NCI-H1417 (cell line): ENCODE results near the gene COL18A1.

Experiments used
- DNase-seq, 3 experiments: peaks; one replicate each; lab custom pipeline; 2025; lab: John Stamatoyannopoulos, UW

The COL18A1 gene

DNA sequence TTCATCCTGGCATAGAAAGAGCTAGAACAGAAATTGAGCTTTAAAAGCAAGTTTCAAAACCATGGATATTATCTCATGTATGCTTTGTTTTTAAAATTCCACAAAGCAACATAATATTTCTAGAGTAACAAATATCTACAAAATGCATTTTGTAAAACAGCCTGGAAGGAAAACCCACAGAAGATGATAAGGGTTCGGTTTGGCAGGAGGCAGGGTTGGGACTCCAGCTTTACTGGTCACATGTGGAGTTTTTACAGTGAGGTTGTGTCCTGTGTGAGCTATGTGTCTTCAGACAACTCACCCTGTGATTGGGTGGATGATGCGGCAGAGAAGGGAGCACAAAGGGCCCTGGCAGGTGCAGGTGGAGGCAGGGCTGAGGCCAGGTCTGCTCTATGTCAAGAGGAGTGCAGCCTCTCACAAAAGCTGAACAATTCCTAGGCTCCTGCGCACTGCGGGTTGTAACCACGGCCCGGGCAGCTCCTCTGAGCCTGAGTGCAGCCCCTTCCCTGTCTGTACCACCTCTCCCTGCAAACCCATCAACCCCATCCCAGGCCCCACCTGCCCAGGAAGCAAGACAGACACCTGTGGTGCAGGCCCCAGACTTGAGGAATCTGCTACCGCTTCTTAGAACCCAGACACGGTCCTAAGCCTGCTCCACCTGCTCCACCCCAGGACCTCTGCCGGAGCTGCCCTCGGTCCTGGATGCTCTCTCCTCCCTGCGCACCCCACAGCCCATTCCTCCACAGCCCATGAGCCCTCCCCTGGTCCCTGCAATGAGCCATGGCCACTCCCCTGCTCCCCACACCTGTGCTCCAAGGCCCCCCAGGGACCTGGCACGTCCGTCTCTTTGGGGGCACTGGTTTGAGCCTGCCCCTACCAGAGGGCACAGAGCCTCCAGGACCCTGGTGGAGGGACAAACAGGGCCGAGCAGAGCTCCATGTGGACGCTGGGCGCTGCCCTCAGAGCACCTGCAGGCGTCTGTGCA, 2.8 kb upstream of the COL18A1 start:
- DNase-seq, result no peak

DNA sequence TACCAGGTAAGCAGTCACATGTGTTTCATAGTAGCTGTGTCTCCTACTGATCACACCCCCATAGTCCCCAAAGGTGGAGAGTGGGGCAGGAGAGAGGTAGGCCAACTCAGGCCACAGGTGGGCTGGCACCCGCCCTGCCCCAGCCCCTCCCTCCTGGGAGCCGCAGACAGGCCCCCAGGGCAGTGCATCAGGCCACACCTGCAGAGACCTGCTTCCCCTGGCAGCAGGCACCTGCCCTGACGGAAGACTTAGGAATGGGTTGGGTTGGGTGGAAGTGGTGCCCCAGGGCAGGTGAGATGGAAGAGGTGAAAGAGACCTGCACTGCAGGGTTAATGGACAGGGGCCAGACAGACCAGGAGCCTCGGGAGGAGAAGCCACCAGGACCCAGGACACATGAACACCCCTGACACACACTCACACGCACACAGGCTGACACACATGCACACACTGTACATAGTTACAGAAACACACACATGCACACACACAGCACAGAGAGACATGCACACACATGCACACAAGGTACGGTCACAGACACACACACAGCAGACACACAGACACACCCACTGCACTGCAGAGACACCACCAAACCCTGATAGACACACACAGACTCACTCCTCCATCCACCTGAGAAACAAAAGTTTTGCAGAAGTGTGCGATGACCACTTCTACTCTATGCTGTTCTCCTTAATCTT, 1.7 kb upstream of the COL18A1 start:
- DNase-seq, result peak in 1 of 3 experiments; percentile 17

DNA sequence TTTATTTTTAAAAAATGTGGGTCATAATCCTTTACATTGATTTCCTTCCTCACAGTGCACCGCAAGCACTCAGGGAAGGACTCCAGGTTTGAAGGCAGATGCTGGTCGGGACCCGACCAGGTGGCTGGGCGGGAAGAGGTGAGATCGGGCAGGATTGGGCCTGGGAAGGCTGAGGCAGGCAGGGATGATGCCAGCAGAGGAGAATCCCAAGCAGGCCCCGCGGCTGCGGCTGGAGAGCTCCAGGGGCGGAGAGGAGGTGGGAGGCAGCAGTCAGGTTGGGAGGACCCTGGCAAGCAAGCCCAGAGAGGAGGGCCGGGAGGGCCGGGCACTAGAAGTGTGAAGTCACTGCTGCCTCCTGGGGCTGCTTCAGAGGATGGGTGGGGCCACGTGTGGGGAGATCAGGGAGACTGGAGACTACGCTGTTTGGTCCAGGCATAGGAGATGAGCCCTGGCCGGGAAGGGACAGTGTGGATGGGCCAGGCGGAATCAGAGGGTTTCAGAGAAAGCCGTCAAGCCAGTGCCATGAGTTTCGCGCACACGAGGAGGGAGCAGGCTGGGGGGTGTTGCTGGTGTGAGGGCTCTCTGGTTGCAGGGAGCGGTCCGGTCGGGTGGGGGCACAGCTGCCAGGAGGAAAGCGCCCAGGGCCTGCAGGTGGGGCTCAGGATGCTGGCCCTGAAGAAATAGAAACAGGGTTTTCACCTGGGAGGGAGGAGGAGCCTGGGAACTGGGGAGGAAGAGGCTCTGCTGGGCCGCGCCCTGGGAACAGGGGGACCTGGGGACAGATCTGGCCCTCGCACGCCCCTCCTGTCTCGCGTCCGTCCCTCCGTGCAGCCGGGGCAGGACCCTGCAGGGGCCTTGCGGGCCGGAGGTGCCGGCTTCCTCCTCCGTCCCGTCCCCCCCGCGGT, 888 bp upstream of the COL18A1 start:
- peak in 1 of 3 experiments; percentile 54 for DNase-seq

DNA sequence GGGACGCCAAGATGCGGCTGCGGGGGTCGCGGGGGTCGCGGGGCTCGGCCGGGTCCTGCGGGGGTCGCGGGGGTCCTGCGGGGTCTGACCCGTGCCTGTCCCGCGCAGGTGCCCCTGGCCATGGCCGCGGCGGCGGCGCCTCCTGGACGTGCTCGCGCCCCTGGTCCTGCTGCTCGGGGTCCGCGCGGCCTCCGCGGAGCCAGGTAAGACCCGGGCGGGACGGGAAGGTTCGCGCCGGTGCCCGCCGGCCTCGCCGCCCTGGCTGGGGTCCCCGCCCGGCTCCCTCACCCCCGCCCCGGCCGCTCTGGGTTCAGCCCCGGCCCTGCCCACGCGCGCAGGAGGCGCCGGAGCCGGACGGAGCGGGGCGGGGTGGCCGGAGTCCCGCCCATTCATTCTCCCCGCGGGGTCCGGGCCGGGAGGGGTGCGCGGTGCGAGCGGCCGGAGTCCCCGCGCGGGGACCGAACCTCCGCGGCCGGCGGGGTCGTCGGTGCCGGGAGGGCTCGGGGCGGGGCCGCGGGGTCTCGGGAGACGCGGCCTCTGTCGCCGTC, 380 bp downstream of the COL18A1 start:
- no peak for DNase-seq

DNA sequence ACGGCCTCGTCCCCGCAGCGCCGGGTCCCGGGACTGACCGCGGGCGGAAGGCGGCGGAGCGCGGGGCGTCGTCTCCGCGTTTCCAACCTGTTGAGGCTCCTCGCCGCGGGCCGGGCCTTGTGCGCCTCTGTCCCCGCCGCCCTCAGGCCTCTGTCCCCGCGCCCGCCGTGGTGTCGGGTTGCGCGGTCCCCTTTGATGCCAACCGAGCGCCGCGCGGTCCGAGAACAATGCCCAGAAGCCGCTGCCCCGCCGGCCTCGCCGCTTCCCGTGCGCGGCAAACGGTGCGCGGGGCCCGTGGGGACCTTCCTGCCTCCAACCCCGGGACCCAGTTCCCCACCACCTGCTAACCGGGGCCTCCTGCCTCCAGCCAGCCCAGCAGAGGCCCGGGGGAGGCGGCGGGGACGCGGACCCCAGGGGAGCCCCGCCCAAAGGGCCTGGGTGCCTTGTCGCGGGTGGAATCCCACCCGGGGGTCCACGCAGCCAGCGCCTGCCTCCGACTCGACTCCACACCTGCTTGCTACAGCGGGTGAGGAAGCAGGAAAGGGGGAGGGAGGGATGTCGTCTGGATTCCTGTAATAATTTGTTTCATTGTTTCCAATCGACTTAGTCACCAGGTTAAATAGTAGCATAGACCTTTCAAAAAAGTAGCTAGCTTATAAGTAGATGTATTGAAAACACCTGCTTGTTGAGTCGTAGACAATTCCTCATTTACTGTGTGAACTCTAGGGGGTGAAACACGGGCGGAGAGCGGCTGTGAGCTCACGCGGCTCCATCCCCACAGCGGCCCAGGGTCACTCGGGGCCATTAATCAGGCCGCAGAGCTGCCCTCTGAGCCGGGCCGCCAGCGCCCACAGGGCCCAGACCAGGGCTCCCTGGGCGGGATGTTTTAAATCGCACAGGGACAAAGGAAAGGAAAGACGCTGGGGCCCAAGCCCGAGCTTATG, 1.1 kb downstream of the COL18A1 start:
- peak in 2 of 3 experiments; percentile 40 to 51 for DNase-seq

DNA sequence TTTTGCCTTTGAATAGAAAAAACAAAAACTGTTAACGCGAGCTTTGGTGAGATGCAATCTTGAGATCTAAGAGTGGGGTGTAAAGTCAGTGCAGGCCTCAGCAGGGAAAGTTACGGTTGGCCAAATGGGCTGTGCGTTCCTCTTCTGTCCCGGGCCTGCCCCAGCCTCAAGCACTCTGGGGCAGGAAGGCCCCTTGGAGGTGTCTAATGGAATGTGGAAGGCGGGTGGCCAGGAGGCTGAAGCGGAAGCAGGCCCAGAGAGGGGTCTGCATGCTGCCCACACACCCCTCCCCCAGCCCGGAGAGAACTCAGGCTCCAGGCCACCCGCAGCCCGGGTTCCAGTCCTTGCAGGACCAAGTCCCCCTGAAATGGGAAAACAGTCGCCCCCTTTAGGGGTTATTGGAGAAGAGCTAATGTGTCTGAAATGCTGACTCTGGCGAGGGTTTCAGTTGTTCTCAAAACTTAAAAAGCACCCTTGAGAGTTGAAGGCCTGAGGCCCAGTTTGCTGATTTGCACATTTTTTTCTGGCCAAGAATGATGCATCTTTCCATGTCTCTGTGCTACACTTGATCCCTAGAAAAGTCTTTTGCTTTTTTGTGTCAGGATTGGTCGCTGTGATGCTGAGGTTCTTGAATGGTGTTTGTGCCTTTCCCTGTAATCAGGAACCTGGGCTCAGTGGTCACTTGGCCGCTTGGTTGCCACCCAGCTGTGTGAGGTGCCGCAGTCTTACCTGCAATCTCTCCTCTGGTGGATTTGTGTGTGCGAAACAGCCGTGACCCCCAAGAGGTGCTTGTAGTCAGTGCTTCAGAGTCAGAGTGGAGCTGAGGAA, 2.0 kb downstream of the COL18A1 start:
- no peak for DNase-seq

DNA sequence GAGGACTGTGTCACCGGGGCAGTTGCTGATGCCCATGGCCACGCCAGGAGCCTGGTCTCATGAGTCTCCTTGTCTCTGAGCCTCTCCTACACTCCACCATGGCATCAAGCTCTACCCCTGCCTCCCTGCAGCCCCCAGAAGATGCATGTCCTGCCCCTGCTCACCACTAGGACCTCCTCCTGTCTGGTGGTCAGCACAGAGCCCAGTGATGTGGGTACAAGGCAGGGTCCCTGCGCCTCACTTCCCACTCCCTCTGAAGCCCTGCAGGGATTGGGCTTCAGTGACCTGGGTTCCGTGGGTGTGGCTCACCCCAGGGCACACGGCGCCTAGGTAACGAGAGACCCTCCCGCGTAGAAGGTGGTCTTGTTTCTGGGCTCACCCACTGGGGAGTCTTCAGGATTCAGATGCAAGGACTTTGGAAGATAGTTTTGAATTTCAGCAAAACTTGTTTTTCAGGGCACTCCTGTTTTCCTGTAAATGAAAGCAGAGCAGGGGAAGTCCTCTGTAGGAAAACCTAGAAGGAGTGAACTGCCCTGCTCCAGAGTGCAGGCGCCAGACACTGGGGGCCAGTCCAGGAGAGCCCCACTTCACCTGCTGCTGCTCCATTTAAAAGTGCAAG, 2.8 kb downstream of the COL18A1 start:
- DNase-seq, result no peak

DNA sequence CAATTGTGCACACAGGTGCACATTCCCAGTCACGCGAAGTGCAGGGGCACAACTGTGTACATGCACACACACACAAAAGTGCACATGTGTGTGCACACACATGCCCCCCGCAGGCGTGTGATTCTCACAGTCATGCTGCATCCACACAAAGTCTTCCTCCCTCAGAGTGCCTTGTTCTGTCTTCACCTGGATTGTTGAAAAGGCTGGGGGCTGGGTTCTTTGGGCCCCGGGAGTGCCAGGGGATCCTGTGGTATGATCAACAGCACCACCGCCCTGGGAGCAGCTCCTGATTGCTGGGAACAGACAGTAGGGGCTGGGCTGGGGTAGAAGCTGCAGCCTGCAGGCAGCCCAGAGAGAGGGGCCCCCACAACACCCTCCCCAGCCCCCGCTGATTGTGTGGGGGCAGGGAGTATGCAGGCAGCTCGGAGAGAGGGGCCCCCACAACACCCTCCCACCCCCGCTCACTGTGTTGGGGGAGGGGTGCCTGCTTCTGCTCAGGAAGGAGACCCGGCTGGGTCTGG, 3.4 kb downstream of the COL18A1 start:
- no peak for DNase-seq

DNA sequence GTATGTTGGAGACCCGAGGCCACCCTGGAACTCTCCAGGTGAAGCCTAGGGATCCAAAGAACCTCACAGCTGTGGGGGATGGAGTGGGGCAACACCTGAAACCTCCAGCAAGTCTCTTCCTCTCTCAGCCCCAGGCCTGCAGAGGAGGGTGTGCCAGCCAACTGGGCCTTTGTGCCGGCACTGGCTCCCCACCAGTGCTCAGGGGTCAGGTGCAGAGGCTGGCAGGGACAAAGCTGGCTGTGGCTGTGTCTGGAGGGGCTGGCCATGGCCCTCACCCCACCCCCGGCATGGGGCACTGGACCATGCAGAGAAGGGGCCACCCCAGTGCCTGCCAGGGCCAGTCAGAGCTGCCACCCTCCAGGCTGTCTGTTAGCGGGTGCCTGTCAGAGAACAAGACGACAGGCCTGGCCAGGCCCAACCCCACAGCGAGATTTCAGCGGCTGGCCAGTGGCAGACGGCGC, 3.9 kb downstream of the COL18A1 start:
- no peak for DNase-seq

DNA sequence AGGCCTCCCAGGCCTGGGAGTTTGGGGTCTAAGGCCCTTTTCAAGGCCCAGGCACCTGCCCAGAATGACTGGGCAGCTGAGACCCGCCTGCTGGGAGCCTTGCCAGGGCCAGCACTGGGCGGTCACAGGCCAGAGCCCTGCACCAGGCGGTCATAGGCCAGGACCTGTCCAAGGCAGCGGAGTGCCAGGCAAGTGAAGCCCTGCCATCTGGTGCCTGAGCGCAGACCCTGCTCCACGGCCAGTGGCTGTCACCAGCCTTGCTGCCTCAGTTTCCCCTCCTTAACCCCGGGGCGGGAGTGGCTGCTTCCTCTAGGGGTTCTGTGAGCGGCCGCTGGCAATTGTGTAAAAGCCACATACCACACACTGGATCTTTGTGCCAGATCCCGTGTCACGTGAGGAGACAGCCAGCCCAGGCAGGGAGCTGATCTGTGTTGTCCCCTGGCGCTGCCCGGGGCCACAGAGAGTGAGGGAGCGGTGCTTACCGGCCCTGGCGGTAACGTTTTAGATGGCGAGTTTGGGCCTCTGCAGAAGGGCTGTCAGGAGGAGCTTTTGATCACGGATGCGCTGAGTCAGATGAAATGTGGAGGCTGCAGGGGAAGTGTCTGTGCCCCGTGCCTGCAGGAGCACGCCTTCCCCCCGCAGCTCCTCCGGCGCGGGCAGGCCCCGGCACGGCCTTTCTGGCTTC, 4.6 kb downstream of the COL18A1 start:
- no peak for DNase-seq

DNA sequence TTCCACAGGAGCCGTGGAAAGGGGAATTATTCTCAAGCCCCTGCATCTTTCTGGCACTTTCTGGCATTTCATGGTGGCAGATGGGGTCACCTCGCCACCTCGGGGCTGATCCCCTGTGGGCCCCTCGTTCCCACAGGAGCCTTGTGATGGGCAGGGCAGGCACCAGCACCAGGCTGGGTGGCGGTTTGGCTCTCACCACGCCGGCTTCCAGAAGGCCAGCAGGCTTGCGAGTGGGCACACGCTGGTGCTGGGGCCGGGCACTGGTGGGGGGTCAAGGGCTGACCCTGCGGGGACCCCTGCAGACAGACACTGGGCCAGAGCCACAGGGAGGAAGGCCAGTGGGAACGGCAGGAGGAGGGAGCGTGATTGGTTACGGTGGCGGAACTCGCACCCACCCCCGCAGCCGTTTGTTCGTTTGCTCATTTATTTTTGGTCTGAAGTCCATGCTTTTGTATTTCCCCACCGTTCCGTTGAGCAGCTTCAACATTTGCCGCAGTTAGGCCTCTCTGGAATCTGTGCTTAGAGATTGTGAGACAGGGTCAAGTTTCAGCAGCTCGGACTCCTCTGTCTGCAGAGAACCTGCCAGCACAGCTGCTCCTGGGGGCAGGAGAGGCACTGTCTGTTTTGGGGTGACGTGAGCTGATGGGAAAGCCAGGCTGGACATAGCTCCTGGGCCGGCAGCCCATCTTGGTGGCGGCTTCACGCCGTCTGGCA, 5.3 kb downstream of the COL18A1 start:
- no peak for DNase-seq

DNA sequence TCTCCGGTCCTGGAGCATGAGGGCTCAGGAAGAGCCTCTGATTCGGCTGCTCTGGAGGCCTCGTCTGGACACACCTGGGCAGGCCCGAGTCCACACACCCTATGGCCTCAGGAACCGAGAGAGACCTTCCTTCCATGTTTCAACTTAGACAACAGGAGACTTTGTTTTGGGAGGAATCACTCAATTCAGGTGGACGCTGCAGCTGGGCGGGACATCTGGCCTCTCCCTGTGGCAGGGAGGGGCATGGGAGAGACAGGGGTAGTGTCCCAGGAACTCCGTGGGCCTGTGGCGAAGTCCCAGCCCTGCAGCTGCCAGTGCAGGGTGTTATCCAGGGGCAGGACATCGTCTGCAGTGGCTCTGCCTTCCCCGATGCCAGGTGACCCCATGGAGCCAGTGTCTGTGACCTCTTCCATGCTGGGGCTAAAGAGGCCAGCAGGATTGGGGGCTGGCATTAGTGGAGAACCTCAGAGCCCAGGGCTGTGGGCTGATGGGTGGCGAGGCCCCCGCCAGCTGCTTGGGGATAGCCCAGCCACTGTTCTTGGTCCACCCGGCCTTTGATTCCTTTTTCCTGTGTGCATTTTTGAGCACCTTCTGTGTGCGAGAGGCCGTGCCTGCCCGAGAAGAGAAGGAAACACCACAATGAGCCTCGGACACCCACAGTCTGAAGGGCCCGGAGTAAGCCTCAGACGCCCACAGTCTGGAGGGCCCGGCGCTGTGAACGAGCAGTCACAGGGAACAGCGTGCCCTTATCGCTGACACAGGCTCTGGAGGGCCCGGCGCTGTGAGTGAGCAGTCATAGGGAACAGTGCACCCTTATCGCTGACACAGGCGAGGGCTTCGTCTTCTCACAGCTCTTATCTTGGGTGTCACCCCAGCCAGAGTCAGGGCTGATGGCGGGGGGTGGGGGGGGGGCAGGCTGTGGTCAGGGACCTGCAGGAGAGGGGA, 6.2 kb downstream of the COL18A1 start:
- no peak for DNase-seq

DNA sequence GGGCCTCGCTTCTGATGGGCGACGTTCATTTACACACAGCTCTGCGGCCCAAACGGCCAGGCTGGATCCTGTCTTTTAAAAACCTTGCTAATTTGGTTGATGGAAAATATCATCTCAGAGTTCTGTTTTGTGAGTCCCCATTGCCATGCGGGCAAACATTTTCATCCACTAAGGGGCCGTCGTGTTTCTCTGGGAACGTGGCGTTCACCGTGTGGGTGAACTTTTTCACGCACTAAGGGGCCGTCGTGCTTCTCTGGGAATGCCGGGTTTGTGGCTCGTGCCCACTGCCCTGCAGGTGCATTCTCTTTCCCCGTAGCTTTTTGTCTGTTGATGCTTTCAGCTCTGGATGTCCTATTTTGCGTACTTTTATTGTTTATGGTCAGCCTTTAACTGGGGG, 6.8 kb downstream of the COL18A1 start:
- no peak for DNase-seq

DNA sequence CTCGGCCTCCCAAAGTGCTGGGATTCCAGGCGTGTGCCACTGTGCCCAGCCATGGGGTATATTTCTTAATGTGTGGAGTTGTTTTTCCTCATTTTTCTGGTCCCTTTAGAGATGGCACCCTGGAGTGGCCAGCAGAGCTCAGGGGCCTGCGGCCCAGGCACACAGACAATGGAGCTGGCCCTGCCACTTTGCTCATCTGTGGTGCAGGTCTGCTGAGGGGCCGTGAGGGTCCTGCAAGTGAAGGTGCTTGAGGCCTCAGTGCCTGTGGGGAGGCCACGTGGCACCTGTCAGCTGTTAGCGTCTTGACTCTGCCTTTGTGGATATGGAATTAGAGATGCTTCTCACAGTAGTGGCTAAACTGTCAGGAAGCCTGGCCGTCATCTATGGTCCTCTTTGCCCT, 7.5 kb downstream of the COL18A1 start:
- no peak for DNase-seq

DNA sequence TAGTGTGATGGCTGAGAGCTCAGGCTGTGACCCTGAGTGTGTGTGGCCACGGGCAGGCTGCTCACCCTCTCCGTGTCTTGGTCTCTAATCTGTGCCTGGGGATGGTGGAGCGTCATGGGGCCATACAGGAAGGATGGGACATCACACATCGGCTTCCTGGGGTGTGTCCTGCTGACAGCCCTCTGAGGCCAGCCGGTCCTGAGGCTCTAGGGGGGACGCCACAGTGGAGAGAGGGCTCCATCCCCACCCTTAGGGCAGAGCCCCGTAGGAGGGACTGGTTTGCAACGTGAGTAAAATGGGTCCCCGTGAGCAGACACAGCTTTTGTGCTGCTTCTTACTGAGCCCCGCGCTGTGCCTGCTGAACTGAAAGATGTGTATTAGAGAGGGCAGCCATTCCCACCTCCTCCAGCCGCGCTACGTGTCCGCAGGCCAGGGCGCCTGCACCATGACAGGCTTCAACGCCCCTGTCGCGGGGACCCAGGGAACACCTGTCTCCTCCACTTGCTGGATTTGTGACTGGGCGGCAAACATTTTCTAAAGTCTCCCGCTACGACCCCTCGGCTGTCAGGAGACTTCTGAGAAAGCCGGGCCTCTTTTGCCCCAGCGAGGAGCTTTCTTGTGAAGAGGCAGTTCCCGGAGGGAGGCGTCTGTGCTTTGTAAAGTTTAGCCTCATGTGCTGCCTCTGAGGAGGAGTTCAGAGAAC, 8.1 kb downstream of the COL18A1 start:
- DNase-seq, result no peak

DNA sequence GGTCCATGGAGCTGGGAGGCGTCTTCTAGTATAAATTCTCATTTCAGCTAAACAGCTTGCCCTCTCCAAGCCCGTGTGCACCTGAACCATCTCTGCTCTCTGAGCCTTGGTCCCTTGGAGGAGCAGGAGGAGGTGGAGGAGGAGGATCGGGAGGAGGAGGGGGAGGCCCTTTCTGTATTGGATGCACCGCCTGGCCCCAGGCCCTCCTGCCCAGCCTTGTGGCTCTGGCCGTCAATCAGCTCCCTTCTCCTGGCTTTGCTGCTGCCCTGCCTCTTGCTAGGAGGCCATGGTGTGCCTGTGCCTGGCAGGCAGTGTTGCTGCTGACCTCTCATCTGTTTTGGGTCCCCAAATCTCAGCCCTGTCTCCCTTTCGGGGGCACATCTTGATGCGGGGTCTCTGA, 9.0 kb downstream of the COL18A1 start:
- no peak for DNase-seq
